ENCODE data around the gene RND2.

DNA sequence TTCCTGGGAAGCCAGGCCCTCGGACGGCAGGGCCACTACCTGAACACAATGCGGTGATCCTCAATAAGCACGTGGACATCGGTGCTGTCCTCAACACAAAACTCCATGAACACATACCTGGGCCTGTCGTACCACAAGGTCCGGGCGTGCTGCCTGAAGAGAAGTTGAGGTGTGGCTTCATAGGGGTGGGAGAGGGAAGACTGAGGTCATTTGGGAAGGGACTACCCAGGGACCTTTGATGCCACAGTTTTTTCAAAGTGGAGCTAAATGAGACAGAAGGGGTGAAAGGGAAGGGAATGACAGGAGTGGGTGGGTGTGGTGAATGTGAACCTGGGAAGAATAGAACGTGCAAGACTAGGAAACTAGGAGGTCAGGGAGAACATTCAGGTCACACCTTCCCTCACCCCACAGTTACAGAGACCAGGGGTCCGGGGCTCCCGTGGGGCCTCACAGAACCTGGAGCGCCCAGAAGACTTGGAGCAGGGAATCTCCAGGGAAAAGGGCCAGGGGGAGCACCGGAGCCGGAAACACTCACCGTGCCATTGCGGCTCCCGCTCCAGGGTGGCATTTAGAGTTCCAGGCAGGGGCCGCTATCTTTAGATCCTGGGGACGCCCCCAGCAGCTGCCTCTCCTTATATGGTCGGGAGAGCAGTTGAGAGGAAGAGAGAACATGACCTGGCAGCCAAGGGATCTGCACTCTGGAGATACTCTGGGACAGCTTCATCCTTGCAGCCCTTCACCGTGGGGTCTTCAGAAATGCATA is 45.3 kb upstream of the RND2 start, which contains the start of gene PTGES3L:
- TF ChIP-seq, protein P1, sequence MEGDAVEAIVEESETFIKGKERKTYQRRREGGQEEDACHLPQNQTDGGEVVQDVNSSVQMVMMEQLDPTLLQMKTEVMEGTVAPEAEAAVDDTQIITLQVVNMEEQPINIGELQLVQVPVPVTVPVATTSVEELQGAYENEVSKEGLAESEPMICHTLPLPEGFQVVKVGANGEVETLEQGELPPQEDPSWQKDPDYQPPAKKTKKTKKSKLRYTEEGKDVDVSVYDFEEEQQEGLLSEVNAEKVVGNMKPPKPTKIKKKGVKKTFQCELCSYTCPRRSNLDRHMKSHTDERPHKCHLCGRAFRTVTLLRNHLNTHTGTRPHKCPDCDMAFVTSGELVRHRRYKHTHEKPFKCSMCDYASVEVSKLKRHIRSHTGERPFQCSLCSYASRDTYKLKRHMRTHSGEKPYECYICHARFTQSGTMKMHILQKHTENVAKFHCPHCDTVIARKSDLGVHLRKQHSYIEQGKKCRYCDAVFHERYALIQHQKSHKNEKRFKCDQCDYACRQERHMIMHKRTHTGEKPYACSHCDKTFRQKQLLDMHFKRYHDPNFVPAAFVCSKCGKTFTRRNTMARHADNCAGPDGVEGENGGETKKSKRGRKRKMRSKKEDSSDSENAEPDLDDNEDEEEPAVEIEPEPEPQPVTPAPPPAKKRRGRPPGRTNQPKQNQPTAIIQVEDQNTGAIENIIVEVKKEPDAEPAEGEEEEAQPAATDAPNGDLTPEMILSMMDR (optimal IDR thresholded peaks at IDR 0.05 in 1 of 3, IDR thresholded peaks at IDR 0.05 in 1 of 3, conservative IDR thresholded peaks at IDR 0.05 in 1 of 3; ENCODE audit: extremely low read depth in 1 of 3, insufficient read depth in 2 of 3, low read length in 3 of 3) = no peak
- no peak for TF ChIP-seq EZH2 (IDR thresholded peaks at IDR 0.05; ENCODE audit: low read length)

Data from keratinocyte (primary cell).